ENCODE measurements around the gene SLF2.

- TF ChIP-seq ZBTB7A (CRISPR knock-in tag; IDR thresholded peaks at IDR 0.05): no peak
- no peak for TF ChIP-seq EZH2 (conservative IDR thresholded peaks at IDR 0.05; ENCODE audit: low read depth, low read length)
- TF ChIP-seq NR2C2 (CRISPR knock-in tag; IDR thresholded peaks at IDR 0.05; ENCODE audit: borderline replicate concordance): no peak
- no peak for TF ChIP-seq CTCF (CRISPR knock-in tag; IDR thresholded peaks at IDR 0.05)
- TF ChIP-seq POLR2A (IDR thresholded peaks at IDR 0.05; ENCODE audit: insufficient read depth in 1 of 2, low read depth in 2 of 2, low read length in 2 of 2): no peak
- TF ChIP-seq SP1 (IDR thresholded peaks at IDR 0.05): no peak
- TF ChIP-seq SP1 (CRISPR knock-in tag; IDR thresholded peaks at IDR 0.05): no peak
- no peak for TF ChIP-seq FOXJ3 (CRISPR knock-in tag; IDR thresholded peaks at IDR 0.05; ENCODE audit: borderline replicate concordance)
Observed at GRCh38 chr10:100965820-100966219, 53.1 kb downstream of the SLF2 start.

All from HepG2 (cell line).